Keratinocyte (primary cell): ENCODE data around the gene EIF4E2.

Source experiments
- CTCF ChIP-seq, 3 experiments: IDR thresholded peaks in 1 of 3; conservative IDR thresholded peaks in 1 of 3; optimal IDR thresholded peaks in 1 of 3; 2 replicates in 2 of 3; 3 replicates in 1 of 3; pipeline versions ENCODE3 to v1.5.1; 2011; ENCODE audit warnings: low read length in 3 of 3, mild to moderate bottlenecking in 3 of 3, moderate library complexity in 2 of 3, control low read depth in 1 of 3, inconsistent platforms in 1 of 3; ENCODE audit not compliant: insufficient read depth in 2 of 3; ENCODE audit errors: extremely low read depth in 1 of 3
- EZH2 ChIP-seq: IDR thresholded peaks from one replicate; pipeline ENCODE4 v1.6.1; 2012; ENCODE audit warnings: inconsistent platforms, mild to moderate bottlenecking, low read length, moderate library complexity

GRCh38 chr2:232541195-232541960, 9.1 kb upstream of the EIF4E2 start:
- TF ChIP-seq CTCF (optimal IDR thresholded peaks at IDR 0.05 in 1 of 3, IDR thresholded peaks at IDR 0.05 in 1 of 3, conservative IDR thresholded peaks at IDR 0.05 in 1 of 3; ENCODE audit: extremely low read depth in 1 of 3, insufficient read depth in 2 of 3, low read length in 3 of 3) = no peak
- no peak for TF ChIP-seq EZH2
